ENCODE measurements around the gene CR2.

DNA sequence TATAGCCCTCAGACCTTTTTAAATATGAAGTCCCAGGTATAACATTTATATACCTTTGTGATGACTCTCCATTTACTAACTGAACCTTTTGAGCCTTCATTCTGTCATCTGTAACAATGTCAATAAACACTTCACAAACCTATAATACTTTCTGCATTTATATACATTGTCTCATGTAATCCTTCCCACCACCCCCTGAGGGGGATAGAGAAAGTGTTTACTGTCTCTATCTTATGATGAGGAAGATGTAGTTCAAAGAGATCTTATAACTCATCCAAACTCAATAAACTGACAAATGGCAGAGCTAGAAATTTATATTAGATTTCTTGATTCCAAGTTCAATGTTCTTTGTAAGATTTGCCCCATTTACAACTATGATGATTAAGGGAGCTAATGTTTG lies 48.3 kb upstream of the CR2 start:
- TF ChIP-seq TAF1 (IDR thresholded peaks at IDR 0.05; ENCODE audit: borderline replicate concordance, insufficient read depth, low read length) (no peak), POLR2AphosphoS5 (IDR thresholded peaks at IDR 0.05; ENCODE audit: low read depth, low read length) (no peak)

Data from PFSK-1 (cell line).